Activated naive CD4-positive, alpha-beta T cell treated with anti-CD3 and anti-CD28 coated beads, Interleukin-2, amount 50 U/mL, for 16 hours (primary cell): ENCODE data around the gene FMN2.
"Not testable (repeated sequence)": the region's sequence is repeated elsewhere in the genome, so short reads cannot be mapped to it uniquely, and the experiment has no call there.

ENCODE experiments used
- DNase-seq: peaks from one replicate; pipeline ENCODE4 v3.0.0-alpha.2; 2020

Gene FMN2

GRCh38 chr1:240145120-240145519 is 53.4 kb downstream of the FMN2 start:
- no peak for DNase-seq

- no peak for DNase-seq
Measured at GRCh38 chr1:240148333-240148732, 56.6 kb downstream of the FMN2 start.

GRCh38 chr1:240149484-240150094 is 57.9 kb downstream of the FMN2 start:
- DNase-seq, result no peak

- no peak for DNase-seq
Measured at GRCh38 chr1:240151136-240151735, 59.6 kb downstream of the FMN2 start.

GRCh38 chr1:240152611-240153297 is 61.1 kb downstream of the FMN2 start:
- no peak for DNase-seq

- DNase-seq, result no peak
Measured at GRCh38 chr1:240155605-240156004, 63.9 kb downstream of the FMN2 start.

DNA sequence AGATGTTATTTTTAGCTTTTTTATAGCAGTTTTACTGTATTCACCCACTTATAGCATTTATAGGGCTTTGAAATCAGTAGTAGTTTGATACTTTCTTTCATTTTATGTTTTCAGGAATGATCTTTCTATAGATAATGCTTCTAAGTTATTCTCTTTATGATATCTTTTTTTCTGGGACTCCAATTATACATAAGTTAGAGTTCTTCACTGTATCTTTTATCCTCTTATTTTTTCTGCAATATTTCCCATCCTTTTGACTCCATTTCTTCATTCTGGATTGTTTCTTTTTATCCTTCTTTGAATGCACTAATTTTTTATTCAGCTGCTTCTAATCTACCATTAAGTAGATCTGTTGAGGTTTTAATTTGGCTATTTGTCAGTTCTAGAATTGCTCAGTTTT is 73.1 kb downstream of the FMN2 start:
- DNase-seq, result no peak

DNA sequence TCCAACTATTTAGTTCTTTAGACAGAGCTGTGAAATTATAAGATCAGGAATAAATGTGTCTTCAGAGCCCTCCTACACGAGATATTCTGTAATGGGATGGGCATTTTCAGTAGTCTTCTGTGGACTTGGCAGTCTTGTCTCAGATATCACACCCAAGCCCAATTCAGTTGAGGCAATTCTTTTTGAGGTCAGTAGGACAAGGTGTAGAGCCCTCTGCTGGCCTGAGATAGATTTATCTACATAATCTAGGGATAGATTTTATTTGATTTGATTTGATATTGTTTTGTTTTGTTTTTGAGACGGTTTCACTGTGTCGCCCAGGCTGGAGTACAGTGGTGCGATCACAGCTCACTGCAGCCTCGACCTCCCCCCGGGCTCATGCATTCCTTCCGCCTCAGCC is 77.5 kb downstream of the FMN2 start:
- DNase-seq, result no peak

- no peak for DNase-seq
Measured at GRCh38 chr1:240170266-240170665, 78.6 kb downstream of the FMN2 start.

GRCh38 chr1:240170806-240171205 is 79.1 kb downstream of the FMN2 start:
- DNase-seq, result no peak

GRCh38 chr1:240171907-240172306 is 80.2 kb downstream of the FMN2 start:
- DNase-seq, result no peak

- DNase-seq, result no peak
Measured at GRCh38 chr1:240173836-240174235, 82.2 kb downstream of the FMN2 start.

DNA sequence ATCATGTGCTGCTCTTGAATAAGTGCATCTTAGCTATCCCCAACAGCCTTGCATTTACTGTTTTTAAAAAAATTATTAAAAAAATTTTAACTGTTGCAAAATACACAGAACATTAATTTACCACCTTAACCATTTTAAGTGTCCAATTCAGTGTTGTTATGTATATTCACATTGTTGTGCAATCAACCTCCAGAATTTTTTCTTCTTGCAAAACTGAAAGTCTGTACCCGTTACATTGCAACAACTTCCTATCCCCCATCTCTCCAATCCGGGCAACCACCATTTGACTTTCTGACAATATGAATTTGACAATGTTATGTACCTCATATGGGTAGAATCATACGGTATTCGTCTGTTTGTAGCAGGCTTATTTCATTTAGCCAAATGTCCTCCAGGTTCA is 83.1 kb downstream of the FMN2 start:
- DNase-seq, result no peak

DNA sequence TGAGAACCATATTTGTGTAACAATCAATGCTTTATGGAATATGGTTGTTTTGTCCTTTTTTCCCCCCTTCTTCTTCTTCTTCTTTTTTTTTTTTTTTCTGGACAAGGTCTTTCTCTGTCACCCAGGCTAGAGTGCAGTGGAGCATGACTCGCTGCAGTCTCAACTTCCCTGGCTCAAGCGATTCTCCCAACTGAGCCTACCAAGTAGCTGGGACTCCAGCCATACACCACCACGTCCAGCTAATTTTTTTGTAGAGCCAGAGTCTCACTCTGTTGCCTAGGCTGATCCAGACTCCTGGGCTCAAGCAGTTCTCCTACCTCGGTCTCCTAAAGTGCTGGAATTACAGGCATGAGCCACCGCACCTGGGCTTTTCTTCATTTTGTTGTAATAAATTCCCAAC is 86.7 kb downstream of the FMN2 start:
- no peak for DNase-seq

DNA sequence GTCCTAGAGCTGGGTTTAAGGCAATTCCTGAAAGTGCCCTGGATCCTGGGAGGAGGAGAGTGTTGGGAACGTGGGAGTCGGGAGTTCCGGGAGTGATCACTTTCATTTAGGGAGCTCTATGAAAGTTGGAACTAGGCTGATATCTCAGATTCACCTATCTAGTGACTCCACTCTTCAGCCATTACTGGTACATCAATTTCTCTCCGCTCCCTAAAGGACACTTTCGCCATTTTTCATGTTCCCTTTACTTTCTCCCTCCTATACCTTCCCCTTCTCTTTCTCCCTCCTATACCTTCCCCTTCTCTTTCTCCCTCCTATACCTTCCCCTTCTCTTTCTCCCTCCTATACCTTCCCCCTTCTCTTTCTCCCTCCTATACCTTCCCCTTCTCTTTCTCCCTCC is 93.0 kb downstream of the FMN2 start:
- DNase-seq, result not testable (repeated sequence)

- no peak for DNase-seq
Measured at GRCh38 chr1:240188139-240188538, 96.5 kb downstream of the FMN2 start.

DNA sequence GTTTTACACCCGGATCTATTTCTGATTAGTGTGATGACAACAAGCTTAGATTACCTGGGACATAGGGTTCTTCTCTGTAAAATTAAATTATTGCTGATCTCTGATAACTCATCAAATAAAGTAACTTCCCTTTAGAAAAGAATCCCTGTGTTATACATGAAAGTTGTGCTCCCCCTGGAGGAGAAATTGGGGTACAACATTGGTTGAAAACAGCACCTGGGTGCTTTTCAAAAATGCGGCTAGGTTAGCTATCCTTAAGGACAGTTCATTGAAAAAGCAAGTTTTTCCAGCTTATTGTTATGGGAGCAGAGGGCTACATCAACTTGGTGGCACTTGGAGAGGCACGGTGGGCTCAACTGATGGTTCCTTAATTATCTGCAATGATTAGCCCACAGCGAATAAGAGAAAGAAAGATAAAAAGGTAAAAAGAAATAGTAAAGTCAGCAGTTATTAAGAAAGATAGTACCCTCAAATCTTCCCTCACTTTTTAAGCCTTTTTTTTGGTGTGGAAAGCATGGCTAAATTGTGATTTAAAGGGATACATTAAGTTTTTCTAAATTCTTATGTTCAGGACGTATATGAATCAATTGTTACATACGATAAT is 97.8 kb downstream of the FMN2 start:
- no peak for DNase-seq

GRCh38 chr1:240190881-240191401 is 99.3 kb downstream of the FMN2 start:
- DNase-seq, result no peak

- DNase-seq, result no peak
Measured at GRCh38 chr1:240192851-240193250, 101.2 kb downstream of the FMN2 start.

DNA sequence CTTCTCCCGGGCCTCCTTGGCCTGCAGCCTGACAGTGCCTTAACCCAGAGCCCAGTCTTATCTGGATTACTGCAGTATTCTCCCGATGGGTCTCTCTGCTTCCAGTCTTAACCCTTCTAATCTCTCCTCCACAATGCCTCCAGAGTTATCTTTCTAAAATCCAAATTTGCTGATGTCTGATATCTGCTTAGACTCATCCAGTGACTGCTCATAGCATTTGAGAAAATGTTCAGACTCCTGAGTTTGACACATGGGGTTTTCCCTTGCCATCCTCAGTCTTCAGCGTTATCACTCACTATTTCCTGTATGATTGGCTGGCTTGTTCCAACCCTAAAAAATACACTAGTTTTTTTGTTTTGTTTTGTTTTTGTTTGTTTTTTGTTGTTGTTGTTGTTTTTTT is 102.0 kb downstream of the FMN2 start:
- no peak for DNase-seq

DNA sequence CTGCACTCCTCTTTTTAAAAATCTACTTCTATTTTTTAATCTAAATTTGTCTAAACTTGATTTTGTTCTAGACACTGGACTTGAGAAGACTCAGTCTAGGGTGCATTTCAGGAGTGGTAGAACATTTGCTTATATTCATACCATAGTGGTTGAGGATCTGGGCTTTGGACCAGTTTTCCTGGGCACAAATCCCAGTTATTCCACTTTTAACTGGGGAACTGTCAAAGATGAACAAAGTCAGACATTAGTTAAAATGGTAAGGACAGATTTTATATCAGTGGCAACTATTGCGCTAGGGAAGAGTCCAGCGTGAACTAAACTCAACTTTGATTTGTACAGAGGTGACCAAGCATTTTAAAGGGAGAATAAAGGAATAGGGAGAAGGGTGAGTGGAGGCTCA is 102.4 kb downstream of the FMN2 start:
- no peak for DNase-seq

- no peak for DNase-seq
Measured at GRCh38 chr1:240198376-240198775, 106.7 kb downstream of the FMN2 start.

DNA sequence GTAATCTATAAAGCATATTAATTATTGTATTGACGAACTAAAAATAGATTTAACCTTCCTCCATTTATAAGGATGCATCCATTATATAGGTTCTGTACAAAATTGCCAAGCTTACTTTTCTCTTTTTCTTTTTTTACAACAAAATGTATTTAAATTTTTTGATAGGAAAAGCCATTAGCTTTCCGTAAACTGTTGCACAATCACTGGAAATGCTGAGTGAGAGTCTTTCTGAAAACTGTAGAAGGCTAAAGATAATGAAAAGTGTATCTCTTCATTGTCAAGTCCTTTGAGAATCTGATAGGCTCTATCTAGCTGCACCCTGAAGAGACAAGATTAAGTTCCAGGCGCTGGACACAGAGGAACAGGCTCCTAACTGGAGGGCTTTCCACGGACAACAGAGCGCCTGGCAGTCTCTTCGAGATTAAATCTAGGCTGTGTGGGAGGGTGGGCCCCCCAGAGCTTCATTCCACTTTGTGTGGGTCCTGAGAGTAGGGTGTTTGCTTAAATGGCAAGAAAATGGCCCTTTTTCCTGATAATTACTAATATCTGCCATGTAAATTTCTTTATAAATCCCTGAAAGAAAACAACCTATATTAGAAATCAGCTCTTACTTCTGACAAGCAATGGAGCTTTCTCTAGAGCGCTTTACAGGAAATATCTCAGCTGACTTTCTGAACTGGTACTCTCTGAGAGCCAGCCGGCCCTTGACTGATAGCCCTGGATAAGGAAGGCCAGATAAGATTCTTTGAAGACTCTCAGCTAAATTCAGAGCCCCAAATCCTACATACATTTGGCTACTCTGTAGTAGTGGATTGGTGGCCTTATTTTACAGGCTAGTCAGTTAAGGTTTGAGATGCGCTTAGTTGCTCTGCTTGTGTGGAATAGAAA is 108.3 kb downstream of the FMN2 start:
- no peak for DNase-seq
